ENCODE measurements around the gene FGF9. TPM values are rescaled to one million over a fixed set of nuclear protein-coding genes. Genes with fewer than 3 reads are reported as not detected.
A peak's percentile ranks its signal among the peaks of the same experiment; 100 is the strongest.

The FGF9 gene
- total RNA-seq (under 1 TPM in 3 of 7 donors, not detected in 4; 0.23 to 0.26 (median 0.25) TPM), polyA plus RNA-seq (under 1 TPM; 0.06 to 0.11 (median 0.06) TPM)
- long read RNA-seq, donor 1, full-length matches to known transcripts, result 1 of 1 reads
- long read RNA-seq, donor 1, partial matches to known transcripts, result 0 of 1 reads
- long read RNA-seq, donor 1, other reads (novel, unspliced or antisense), result 0 of 1 reads
- long read RNA-seq, donor 2, full-length matches to known transcripts, result 1 of 1 reads
- long read RNA-seq, donor 2, partial matches to known transcripts, result 0 of 1 reads
- long read RNA-seq, donor 2, other reads (novel, unspliced or antisense), result 0 of 1 reads

DNA sequence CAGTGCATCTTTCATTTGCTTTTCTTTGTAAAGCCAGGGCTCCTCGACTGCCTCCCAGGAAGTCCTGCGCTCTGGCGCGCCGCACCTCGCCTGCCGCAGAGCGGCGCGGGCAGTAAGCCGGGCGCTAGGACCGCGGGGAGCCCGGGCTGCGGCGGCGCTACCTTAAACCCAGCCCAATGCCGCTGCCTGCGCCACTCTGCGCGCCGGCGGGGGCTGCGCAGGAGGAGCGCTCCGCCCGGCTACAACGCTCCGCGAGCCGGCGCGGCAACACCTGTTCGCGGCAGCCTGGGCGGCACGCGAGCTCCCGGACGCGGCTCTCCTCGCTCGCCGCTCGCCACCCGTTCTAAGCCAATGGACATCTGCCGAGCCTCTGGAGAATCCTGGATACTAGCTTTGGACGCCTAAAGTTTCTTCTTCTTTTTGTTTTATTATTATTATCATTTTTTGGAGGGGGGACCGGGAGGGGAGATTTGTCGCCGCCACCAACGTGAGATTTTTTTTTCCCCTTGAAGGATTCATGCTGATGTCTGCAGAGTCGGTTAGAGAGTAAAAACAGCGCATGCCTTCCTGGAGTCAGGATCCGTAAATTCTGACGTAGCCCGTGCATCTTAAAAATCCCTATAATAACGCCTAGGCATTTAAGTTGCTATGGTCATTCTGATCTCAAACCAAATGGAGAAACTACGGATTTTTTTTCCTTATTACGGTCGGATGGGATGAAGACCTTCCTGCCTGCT lies at the start of gene FGF9:
Gene FGF9 (plus strand): TSS at position 191 of the 737 bp plus-strand sequence. CDS start 840 bp downstream, outside the sequence.
- Histone ChIP-seq H3K36me3 (no peaks in the 10 kb centered on the region), H3K27me3 (replicated peaks in 1 of 7) (peaks cover 0 to 100% (median 58%) of the 10 kb centered on the region in 7 donors), H3K4me3 (peak within 1 kb of the TSS; percentile 58 to 88 (median 76)), H3K27ac (peak within 1 kb of the TSS in 4 of 8 donors; percentile 3 to 59 (median 45)), H3K9me3 (no peaks in the 10 kb centered on the region), H3K4me1 (peaks cover 29 to 75% (median 65%) of the 10 kb centered on the region in 6 donors)
- peak; percentile 95 for DNase-seq
- intact Hi-C loops (cut with DNase I; ENCODE audit: low total_unique reads), result no loop called here
- TF ChIP-seq, protein P1, sequence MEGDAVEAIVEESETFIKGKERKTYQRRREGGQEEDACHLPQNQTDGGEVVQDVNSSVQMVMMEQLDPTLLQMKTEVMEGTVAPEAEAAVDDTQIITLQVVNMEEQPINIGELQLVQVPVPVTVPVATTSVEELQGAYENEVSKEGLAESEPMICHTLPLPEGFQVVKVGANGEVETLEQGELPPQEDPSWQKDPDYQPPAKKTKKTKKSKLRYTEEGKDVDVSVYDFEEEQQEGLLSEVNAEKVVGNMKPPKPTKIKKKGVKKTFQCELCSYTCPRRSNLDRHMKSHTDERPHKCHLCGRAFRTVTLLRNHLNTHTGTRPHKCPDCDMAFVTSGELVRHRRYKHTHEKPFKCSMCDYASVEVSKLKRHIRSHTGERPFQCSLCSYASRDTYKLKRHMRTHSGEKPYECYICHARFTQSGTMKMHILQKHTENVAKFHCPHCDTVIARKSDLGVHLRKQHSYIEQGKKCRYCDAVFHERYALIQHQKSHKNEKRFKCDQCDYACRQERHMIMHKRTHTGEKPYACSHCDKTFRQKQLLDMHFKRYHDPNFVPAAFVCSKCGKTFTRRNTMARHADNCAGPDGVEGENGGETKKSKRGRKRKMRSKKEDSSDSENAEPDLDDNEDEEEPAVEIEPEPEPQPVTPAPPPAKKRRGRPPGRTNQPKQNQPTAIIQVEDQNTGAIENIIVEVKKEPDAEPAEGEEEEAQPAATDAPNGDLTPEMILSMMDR (IDR thresholded peaks at IDR 0.05 in 8 of 11, conservative IDR thresholded peaks at IDR 0.05 in 3 of 11), result peak in 1 of 11 experiments; percentile 5
- TF ChIP-seq POLR2AphosphoS5 (IDR thresholded peaks at IDR 0.05) (peak; percentile 80 to 85 (median 84)), POLR2A (IDR thresholded peaks at IDR 0.05) (no peak)
- WGBS, 5 donors, result 0 to 1% (median 1%) methylated on average over 44 to 62 of the region's 62 CpGs

GRCh38 chr13:21625366-21625765 lies 45.5 kb upstream of the FGF9 start:
- Histone ChIP-seq H3K4me3 (no peak overlapping the region), H3K9me3 (no peaks in the 10 kb centered on the region), H3K36me3 (no peaks in the 10 kb centered on the region), H3K27me3 (replicated peaks in 1 of 7) (peaks cover 0 to 7% (median 0%) of the 10 kb centered on the region in 7 donors), H3K4me1 (no peaks in the 10 kb centered on the region), H3K27ac (no peak overlapping the region)
- no peak for DNase-seq
- TF ChIP-seq, protein P1 (IDR thresholded peaks at IDR 0.05 in 8 of 11, conservative IDR thresholded peaks at IDR 0.05 in 3 of 11), result peak in 1 of 11 experiments; percentile 35
- TF ChIP-seq POLR2AphosphoS5 (IDR thresholded peaks at IDR 0.05) (no peak), POLR2A (IDR thresholded peaks at IDR 0.05) (no peak)
- 58 to 62% (median 60%) methylated on average over 8 of the region's 8 CpGs for WGBS, 5 donors
- intact Hi-C loops (cut with DNase I; ENCODE audit: low total_unique reads), result no loop called here

- H3K27me3 ChIP-seq (replicated peaks in 1 of 7), result peaks cover 0 to 13% (median 0%) of the 10 kb centered on the region in 7 donors
- DNase-seq, result no peak
- H3K4me1 ChIP-seq, result no peaks in the 10 kb centered on the region
- H3K9me3 ChIP-seq, result peaks cover 0 to 18% (median 11%) of the 10 kb centered on the region in 8 donors
- TF ChIP-seq, protein P1 (IDR thresholded peaks at IDR 0.05 in 8 of 11, conservative IDR thresholded peaks at IDR 0.05 in 3 of 11), result no peak
- TF ChIP-seq POLR2AphosphoS5 (IDR thresholded peaks at IDR 0.05), result no peak
- no peak for TF ChIP-seq POLR2A (IDR thresholded peaks at IDR 0.05)
- intact Hi-C loops (cut with DNase I; ENCODE audit: low total_unique reads), result loop anchor here (10.0 kb wide), 2 partner anchors 1123 to 1393 kb away; no protein-coding TSS in a partner anchor
- no peaks in the 10 kb centered on the region for H3K36me3 ChIP-seq
- H3K4me3 ChIP-seq, result no peak overlapping the region
- no peak overlapping the region for H3K27ac ChIP-seq
These were observed 38.7 kb upstream of the FGF9 start for GRCh38 chr13:21632196-21632595.

DNA sequence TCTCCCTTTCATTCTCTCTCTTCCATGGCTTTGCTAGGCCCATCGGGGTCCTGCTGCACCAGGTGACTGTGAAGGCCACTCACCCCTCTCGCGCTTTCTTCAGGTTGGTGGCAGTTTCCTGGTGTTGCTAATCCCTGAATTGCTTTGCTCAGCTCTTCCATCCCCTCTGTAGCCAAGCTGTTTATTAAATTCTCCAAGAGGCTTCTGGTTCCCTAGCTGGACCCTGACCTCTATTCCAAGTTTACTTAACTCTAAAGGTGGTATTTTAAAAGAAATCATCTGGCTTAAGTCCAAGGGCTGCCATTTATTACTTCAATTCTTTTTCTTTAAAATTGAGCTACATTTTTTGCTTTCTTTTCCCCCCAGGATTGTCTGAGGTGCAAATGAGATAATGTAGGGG lies 34.2 kb upstream of the FGF9 start:
- Histone ChIP-seq H3K27me3 (replicated peaks in 1 of 7) (peaks cover 0 to 19% (median 0%) of the 10 kb centered on the region in 7 donors), H3K4me1 (peaks cover 0 to 12% (median 0%) of the 10 kb centered on the region in 6 donors), H3K27ac (no peak overlapping the region), H3K9me3 (peaks cover 0 to 7% (median 4%) of the 10 kb centered on the region in 8 donors), H3K4me3 (no peak overlapping the region), H3K36me3 (no peaks in the 10 kb centered on the region)
- intact Hi-C loops (cut with DNase I; ENCODE audit: low total_unique reads), result loop anchor here (5.0 to 10.0 kb wide), 3 partner anchors 641 to 1388 kb away; no protein-coding TSS in a partner anchor
- WGBS, 5 donors, result 86 to 95% (median 91%) methylated on average over 3 of the region's 3 CpGs
- TF ChIP-seq POLR2AphosphoS5 (IDR thresholded peaks at IDR 0.05) (no peak), POLR2A (IDR thresholded peaks at IDR 0.05) (no peak)
- DNase-seq, result no peak

Data from spleen (tissue), 13 donors.